ENCODE data around the gene ARPC5L. TPM values are rescaled to one million over a fixed set of nuclear protein-coding genes. Genes with fewer than 3 reads are reported as not detected.
A peak's percentile ranks its signal among the peaks of the same experiment; 100 is the strongest.

Gene ARPC5L
- total RNA-seq, 1 experiment from 2014 or later, result 47.2 TPM

DNA sequence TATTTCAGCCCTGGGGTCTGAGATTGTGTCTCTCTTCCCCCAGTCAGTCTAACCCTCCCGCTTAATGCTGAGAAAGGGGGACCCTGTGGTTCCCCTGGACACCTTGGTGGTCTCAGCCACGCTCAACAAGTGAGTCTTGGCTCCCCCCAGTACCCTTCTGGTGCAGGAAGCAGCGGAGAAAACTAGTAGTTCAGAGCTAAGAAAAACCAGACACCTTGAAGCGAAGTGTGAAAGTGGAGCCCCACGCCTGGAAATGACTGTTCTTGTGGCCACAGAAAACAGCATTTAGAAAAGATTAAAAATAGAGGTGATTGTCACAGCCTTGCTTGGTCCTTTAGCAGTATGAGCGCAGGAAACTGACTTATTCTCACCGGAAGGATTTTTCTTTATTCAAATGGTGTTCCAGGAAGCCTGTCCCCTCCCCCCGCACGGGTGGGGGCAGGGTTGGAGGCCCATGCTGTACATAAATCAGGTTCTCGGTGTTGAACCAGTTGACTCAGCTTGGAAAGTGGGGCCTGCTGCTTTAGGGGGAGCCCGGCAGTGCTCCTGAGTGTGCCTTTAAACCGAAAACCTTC is 8.1 kb downstream of the ARPC5L start:
- Mint-ChIP-seq H3K4me1 (peaks cover 41% of the 10 kb centered on the region), H3K4me3 (peak overlapping the region; percentile 91), H3K27ac (peak overlapping the region; percentile 82; the same call in 1 of the 2 replicates), H3K9me3 (no peaks in the 10 kb centered on the region), H3K36me3 (peaks cover 16% of the 10 kb centered on the region), H3K27me3 (ENCODE audit: low read depth) (no peaks in the 10 kb centered on the region)
- no peak for TF ChIP-seq JUN (CRISPR knock-in tag; IDR thresholded peaks at IDR 0.05)
- no peak for TF ChIP-seq ZNF423 (CRISPR knock-in tag; IDR thresholded peaks at IDR 0.05)
- TF ChIP-seq, protein P1, sequence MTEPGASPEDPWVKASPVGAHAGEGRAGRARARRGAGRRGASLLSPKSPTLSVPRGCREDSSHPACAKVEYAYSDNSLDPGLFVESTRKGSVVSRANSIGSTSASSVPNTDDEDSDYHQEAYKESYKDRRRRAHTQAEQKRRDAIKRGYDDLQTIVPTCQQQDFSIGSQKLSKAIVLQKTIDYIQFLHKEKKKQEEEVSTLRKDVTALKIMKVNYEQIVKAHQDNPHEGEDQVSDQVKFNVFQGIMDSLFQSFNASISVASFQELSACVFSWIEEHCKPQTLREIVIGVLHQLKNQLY (CRISPR knock-in tag; IDR thresholded peaks at IDR 0.05), result no peak
- TF ChIP-seq ZNF416 (CRISPR knock-in tag; IDR thresholded peaks at IDR 0.05), result no peak
- no peak for TF ChIP-seq NR1H2 (CRISPR knock-in tag; IDR thresholded peaks at IDR 0.05)
- TF ChIP-seq ZNF232 (CRISPR knock-in tag; IDR thresholded peaks at IDR 0.05), result no peak
- TF ChIP-seq, protein P2, sequence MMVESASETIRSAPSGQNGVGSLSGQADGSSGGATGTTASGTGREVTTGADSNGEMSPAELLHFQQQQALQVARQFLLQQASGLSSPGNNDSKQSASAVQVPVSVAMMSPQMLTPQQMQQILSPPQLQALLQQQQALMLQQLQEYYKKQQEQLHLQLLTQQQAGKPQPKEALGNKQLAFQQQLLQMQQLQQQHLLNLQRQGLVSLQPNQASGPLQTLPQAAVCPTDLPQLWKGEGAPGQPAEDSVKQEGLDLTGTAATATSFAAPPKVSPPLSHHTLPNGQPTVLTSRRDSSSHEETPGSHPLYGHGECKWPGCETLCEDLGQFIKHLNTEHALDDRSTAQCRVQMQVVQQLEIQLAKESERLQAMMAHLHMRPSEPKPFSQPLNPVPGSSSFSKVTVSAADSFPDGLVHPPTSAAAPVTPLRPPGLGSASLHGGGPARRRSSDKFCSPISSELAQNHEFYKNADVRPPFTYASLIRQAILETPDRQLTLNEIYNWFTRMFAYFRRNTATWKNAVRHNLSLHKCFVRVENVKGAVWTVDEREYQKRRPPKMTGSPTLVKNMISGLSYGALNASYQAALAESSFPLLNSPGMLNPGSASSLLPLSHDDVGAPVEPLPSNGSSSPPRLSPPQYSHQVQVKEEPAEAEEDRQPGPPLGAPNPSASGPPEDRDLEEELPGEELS (CRISPR knock-in tag; IDR thresholded peaks at IDR 0.05), result no peak
- no peak for TF ChIP-seq SMAD4 (CRISPR knock-in tag; IDR thresholded peaks at IDR 0.05)
- TF ChIP-seq, protein P3, sequence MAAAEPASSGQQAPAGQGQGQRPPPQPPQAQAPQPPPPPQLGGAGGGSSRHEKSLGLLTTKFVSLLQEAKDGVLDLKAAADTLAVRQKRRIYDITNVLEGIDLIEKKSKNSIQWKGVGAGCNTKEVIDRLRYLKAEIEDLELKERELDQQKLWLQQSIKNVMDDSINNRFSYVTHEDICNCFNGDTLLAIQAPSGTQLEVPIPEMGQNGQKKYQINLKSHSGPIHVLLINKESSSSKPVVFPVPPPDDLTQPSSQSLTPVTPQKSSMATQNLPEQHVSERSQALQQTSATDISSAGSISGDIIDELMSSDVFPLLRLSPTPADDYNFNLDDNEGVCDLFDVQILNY (CRISPR knock-in tag; IDR thresholded peaks at IDR 0.05), result no peak
- TF ChIP-seq, protein P4, sequence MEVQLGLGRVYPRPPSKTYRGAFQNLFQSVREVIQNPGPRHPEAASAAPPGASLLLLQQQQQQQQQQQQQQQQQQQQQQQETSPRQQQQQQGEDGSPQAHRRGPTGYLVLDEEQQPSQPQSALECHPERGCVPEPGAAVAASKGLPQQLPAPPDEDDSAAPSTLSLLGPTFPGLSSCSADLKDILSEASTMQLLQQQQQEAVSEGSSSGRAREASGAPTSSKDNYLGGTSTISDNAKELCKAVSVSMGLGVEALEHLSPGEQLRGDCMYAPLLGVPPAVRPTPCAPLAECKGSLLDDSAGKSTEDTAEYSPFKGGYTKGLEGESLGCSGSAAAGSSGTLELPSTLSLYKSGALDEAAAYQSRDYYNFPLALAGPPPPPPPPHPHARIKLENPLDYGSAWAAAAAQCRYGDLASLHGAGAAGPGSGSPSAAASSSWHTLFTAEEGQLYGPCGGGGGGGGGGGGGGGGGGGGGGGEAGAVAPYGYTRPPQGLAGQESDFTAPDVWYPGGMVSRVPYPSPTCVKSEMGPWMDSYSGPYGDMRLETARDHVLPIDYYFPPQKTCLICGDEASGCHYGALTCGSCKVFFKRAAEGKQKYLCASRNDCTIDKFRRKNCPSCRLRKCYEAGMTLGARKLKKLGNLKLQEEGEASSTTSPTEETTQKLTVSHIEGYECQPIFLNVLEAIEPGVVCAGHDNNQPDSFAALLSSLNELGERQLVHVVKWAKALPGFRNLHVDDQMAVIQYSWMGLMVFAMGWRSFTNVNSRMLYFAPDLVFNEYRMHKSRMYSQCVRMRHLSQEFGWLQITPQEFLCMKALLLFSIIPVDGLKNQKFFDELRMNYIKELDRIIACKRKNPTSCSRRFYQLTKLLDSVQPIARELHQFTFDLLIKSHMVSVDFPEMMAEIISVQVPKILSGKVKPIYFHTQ (CRISPR knock-in tag; IDR thresholded peaks at IDR 0.05), result no peak
- TF ChIP-seq NFYB (CRISPR knock-in tag; conservative IDR thresholded peaks at IDR 0.05; ENCODE audit: low read depth), result no peak
- TF ChIP-seq ZNF317 (CRISPR knock-in tag; IDR thresholded peaks at IDR 0.05; ENCODE audit: borderline replicate concordance, low read depth), result no peak
- no peak for TF ChIP-seq FOXP1 (CRISPR knock-in tag; IDR thresholded peaks at IDR 0.05; ENCODE audit: borderline replicate concordance)
- TF ChIP-seq, protein P5, sequence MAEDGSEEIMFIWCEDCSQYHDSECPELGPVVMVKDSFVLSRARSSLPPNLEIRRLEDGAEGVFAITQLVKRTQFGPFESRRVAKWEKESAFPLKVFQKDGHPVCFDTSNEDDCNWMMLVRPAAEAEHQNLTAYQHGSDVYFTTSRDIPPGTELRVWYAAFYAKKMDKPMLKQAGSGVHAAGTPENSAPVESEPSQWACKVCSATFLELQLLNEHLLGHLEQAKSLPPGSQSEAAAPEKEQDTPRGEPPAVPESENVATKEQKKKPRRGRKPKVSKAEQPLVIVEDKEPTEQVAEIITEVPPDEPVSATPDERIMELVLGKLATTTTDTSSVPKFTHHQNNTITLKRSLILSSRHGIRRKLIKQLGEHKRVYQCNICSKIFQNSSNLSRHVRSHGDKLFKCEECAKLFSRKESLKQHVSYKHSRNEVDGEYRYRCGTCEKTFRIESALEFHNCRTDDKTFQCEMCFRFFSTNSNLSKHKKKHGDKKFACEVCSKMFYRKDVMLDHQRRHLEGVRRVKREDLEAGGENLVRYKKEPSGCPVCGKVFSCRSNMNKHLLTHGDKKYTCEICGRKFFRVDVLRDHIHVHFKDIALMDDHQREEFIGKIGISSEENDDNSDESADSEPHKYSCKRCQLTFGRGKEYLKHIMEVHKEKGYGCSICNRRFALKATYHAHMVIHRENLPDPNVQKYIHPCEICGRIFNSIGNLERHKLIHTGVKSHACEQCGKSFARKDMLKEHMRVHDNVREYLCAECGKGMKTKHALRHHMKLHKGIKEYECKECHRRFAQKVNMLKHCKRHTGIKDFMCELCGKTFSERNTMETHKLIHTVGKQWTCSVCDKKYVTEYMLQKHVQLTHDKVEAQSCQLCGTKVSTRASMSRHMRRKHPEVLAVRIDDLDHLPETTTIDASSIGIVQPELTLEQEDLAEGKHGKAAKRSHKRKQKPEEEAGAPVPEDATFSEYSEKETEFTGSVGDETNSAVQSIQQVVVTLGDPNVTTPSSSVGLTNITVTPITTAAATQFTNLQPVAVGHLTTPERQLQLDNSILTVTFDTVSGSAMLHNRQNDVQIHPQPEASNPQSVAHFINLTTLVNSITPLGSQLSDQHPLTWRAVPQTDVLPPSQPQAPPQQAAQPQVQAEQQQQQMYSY (CRISPR knock-in tag; IDR thresholded peaks at IDR 0.05), result no peak
- no peak for TF ChIP-seq FOXJ3 (CRISPR knock-in tag; IDR thresholded peaks at IDR 0.05; ENCODE audit: borderline replicate concordance)
- ChIA-PET POLR2A (interaction anchor here (1.4 to 1.5 kb wide), 2 partner anchors 16 to 371 kb away, joined by 4 read pairs; partner anchors contain the start of gene HSPA5), CTCF (interaction anchor here (1.3 to 1.4 kb wide), 2 partner anchors 17 to 93 kb away, joined by 4 read pairs; partner anchors contain the start of genes OLFML2A and WDR38)
- no peak for DNase-seq (ENCODE audit: low spot score)
- no peak for ATAC-seq
